NCI-H748 (cell line): Measurements from ENCODE around the gene FAM229B.
A peak's percentile ranks its signal among the peaks of the same experiment; 100 is the strongest.
"Not testable (repeated sequence)": the region's sequence is repeated elsewhere in the genome, so short reads cannot be mapped to it uniquely, and the experiment has no call there.

Source experiments
- DNase-seq: peaks from one replicate; lab custom pipeline; 2025; ENCODE audit not compliant: unreplicated experiment; lab: John Stamatoyannopoulos, UW

FAM229B gene

DNA sequence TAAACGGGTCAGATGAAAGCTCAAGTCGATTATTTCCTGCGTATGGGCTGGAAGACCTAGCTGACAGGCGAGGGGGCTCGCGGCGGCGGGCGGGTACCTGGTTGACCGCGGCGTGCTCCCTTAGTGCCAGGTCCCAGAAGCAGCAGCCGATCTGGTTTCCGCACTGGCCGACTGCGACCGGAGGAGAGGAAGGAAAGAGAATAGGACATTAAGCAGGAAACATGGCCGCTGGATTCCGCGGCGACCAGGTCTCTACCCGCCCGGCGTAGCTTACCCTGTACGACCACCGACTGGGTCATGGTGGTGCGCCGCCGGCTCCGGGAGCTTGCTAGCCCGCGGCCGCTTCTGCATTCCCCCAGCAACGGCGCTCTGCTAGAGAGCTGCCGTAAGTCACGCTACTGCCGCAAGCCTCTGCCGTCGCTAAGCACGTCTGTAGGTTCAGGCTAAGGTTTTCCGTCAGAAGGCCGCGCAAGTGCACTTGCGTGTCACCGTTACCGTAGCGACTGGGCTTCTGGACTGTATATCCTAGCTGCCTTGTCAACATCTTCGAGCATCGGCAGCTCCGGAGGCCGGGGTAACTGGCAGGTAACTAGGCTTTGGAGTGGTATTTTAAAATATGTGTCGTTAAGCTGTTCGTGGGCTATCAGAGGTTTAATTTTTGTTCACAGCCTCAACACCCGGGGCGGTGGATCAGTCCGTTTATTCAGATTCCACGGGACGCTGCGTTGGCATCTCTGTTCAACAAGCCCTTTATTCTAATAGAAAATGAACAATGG, at the start of gene FAM229B, which contains the start of gene TUBE1:
Gene FAM229B (plus strand): TSS at position 456 of the 776 bp plus-strand sequence. CDS start 11,693 bp downstream, outside the sequence.
Gene TUBE1 (minus strand): TSS at position 347 of the 776 bp plus-strand sequence. CDS start 48 bp downstream, at position 299.
- DNase-seq = peak; percentile 97

GRCh38 chr6:112037783-112038216, 49.6 kb upstream of the FAM229B start:
- DNase-seq = no peak

DNA sequence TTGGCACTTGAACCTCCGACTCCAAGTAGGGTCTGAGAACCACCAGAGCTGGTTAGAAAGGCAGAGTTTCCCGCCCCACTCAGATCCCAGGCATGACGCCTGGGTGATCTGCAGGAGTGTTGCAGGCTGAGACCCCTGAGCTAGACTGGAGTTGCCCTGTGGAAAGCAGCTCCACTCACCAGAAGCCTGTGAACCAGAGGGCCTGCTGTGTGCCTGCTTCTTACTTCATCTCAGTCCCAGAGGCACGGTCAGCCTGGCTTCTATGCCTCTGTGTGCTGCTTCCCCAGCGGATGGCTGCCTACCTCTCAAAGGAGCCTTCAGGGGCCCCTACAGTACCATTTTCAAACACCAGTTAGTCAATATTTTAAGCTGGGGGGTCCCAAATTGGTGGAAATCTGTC, 49.1 kb upstream of the FAM229B start:
- no peak for DNase-seq

- DNase-seq = no peak
These were observed 48.5 kb upstream of the FAM229B start for GRCh38 chr6:112038756-112039430.

DNA sequence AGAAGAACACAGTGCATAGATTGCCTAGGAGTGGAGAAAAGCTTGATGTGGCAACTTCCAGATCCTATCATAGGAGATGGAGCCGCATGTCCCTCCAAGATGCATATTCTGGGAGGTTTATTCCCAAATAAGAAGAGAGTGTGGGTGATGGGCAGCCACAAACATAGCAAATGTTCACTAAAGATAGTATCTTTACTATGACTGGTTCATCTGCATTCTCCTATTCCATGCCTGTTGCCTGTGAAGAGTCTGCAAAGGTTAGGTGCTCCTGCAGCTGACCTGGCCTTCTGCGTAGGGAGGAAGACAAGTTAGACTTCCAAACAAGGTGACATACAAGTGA, 48.0 kb upstream of the FAM229B start:
- no peak for DNase-seq

DNA sequence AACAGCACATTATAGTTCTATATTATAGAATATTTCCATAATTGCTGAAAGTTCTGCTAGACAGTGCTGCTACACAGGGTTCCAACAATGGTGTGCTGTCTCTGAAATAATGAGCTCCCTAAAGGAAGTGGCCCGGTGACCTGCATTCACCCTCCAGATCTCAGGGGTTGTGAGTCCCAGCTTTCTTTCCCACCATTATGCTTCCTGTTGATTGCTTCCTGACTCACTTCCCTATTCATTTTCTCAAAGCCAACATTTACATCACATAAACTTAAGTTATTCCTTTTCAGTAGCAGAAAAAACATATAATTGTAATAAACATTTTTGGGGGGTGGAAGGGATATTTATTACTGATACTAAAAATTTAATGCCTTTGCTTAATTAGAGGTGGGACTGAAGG, 46.4 kb upstream of the FAM229B start:
- no peak for DNase-seq

- DNase-seq = no peak
These were observed 45.9 kb upstream of the FAM229B start for GRCh38 chr6:112041535-112041934.

- peak; percentile 96 for DNase-seq
These were observed 44.1 kb upstream of the FAM229B start for GRCh38 chr6:112043032-112044007.

DNA sequence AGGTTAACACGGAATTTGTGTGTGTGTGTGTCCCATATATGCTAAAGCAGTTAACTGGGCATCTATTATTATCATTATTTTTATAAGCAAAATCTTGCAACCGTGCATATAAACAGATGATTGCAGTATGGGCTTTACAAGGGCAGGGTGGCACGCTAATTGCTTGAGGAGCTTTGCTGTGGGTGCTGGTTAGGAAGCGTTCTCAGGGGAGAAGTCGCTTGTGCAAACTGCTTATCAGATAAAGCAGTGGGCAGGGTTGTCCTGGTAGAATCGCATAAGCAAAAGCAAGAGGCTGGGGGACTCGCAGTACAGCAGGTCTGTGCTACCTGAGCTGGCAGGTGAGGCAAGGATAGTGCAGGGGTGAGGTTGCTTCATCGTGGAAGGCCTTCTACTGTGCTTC, 43.2 kb upstream of the FAM229B start:
- DNase-seq = no peak

GRCh38 chr6:112044856-112045255, 42.5 kb upstream of the FAM229B start:
- no peak for DNase-seq

- DNase-seq = not testable (repeated sequence)
These were observed 39.9 kb upstream of the FAM229B start for GRCh38 chr6:112047523-112047922.

- DNase-seq = no peak
These were observed 38.2 kb upstream of the FAM229B start for GRCh38 chr6:112049026-112049799.

DNA sequence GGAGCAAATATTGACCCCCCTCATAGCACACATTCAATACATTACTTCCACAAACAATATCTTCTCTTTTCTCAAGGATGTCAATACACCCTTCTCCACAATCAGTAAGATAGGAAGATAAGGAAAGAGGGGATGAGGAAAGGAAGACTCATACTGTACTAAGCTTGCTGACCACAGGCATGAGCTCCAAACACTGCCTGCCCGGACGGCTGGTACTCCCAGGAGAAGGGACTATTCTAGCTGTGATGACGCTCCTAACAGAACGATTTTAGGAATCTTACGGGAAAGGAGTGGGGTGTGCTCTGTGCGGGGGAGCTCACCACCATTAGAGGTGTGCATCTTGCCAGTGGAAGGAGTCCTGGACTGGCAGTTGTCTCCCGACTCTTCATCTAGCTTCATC, 37.4 kb upstream of the FAM229B start:
- no peak for DNase-seq

DNA sequence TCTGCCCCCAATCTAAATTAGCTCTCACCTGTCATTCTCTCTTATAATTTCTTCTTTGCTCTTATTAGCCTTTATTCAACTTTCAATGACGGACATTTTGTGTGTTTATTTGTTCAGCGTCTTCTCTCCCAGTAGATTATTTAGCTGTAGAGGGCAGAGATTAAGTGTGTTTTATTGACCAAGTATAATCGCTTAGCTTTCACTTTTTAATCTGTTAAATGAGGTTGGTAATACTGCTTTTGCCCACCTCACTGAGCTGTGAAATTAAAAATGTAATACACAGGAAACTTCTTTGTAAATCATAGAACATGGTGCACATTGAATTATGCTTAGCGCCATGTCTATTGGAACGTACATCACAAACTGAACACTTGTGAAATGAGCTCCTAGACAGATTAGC, 37.0 kb upstream of the FAM229B start:
- no peak for DNase-seq

DNA sequence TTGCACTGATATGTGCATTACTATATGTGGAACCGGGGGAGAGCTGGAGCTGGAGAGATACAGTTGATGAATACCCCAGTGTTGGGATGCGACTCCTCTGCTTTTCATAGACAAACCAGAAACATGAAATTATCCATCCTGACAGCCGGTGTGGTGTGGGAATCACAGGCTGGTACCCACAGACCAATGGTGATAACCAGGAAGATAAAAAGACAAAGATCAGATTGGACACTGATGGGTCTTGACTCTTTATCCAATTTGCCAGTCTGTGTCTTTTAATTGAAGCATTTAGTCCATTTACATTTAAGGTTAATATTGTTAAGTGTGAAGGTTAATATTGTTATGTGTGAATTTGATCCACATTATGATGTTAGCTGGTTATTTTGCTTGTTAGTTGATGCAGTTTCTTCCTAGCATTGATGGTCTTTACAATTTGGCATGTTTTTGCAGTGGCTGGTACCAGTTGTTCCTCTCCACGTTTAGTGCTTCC, 36.1 kb upstream of the FAM229B start:
- DNase-seq = not testable (repeated sequence)

- DNase-seq = no peak
These were observed 33.4 kb upstream of the FAM229B start, which contains the start of gene CCN6 for GRCh38 chr6:112054001-112054400. Gene CCN6, plus strand, starts transcription at chr6:112054104. Its CDS starts 254 bp downstream, at chr6:112054358.

DNA sequence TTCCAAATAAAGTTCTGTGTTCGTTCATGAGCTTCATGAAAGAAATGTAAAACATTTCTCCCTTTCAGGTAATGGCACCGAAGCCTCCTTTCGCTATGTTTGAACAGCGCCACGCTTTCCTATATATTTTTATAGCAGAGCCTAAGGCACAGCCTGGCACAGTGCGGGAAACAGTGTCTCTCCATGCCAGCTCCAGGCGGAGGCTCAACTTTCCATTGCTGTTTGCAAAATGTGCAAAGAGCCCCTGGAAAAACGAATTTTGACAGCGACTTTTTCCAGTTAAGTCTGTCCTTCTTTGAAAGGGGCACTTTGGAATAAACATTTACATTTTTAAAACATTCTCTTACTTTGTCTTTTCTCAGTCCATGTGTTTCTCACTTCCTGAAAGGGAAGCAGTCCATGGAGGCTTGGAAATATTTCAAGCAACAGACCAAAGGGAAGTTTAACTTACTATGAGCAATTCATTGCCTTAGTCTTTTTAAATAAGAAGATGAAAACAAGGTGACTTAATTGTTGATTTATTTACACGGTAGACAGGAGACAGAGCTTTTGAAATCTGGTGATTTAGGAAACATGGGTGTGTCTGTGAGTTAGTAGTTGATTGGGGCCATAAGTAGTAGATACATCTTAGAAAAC, 32.7 kb upstream of the FAM229B start:
- no peak for DNase-seq

DNA sequence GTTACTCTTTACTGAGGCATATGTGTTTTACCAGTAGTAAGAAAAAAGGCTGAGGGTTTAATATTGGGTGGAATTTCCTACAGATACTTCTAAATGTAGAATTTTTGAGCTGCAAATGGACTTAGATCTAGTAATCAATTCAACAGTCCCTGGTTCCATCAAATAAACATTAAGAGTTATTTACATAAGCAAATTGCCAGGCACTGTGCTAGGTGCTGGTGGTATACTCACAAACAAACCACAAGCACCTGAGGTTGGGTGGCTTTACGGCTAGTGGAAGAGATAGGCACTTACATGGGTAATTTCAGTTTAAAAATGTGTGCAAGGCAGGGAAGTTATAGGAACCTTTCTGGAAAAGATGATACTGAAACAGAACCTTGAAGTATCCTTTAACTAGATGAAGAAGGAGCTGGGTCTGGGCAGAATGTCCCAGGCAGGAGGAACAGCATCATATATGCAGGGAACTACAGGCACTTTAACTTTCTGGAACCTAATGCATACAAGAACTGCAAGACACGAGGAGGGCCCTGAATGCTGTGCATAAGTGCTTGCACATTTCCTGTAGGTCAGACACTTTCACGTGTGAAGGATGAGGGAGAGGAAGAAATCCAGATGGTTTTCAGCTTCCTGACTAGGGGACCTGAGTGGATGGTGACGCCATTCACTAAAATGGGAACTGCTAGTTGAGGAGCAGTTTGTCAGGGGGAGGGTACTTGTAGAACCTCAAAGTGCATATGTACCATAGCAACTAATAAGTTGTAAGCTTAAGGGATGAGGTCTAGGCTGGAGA, 29.0 kb upstream of the FAM229B start:
- no peak for DNase-seq

DNA sequence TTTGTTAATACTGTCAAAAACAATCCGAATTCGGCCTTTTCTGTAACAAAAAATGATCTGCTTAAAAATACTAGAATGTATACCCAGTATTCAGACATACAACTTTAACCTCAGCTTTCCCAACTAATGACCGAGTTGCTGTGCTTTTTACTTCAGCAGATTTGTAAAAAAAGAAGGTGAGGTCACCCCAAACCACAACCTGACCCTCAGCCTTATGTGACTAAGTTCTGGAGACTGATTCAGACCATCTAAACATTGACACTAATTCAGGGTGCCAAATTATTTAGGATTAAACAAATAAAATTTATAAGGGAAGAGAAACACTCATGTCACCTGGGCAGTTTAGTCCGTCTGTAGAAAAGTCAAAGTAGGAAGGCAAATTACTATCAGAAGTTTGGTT, 25.8 kb upstream of the FAM229B start:
- no peak for DNase-seq
